Tibial nerve (tissue), 4 donors: ENCODE data around the gene LAMTOR5.
"Not testable (repeated sequence)": the region's sequence is repeated elsewhere in the genome, so short reads cannot be mapped to it uniquely, and the experiment has no call there.

Experiments used
- CTCF ChIP-seq, 5 experiments: fragments of 200-600 bp in 3 of 5; fragments of 450-650 bp in 2 of 5; sonication (generic) in 3 of 5; IDR thresholded peaks; one replicate each; pipeline ENCODE4 v1.5.1; 2016 to 2019; ENCODE audit warnings: antibody characterized with exemption in 5 of 5, mild to moderate bottlenecking in 3 of 5, moderate library complexity in 2 of 5
- EP300 ChIP-seq, 2 donors: sonication (generic); formaldehyde crosslinking; IDR thresholded peaks; one replicate each; pipeline ENCODE4 v1.6.1; 2017; ENCODE audit warnings: antibody characterized with exemption in 2 of 2, mild to moderate bottlenecking in 1 of 2
- POLR2A ChIP-seq, 2 donors: fragments of 450-650 bp; IDR thresholded peaks; one replicate each; pipeline ENCODE4 v1.6.1; 2017; ENCODE audit warnings: antibody characterized with exemption in 2 of 2, mild to moderate bottlenecking in 2 of 2, moderate library complexity in 2 of 2

GRCh38 chr1:110437645-110438299 lies 30.3 kb upstream of the LAMTOR5 start:
- TF ChIP-seq CTCF, POLR2A, EP300 (IDR thresholded peaks at IDR 0.05): not testable (repeated sequence)
